DND-41 (cell line): ENCODE data around the gene HES3.

Source experiments
- EZH2 ChIP-seq: IDR thresholded peaks from 3 replicates; pipeline ENCODE4 v1.6.1; 2012; ENCODE audit warnings: borderline replicate concordance, low read depth, mild to moderate bottlenecking, moderate library complexity, low read length, inconsistent platforms; ENCODE audit not compliant: severe bottlenecking
- TF ChIP-seq, protein P1 (sequence below): IDR thresholded peaks from 2 replicates; pipeline ENCODE4 v1.5.1; 2012; ENCODE audit warnings: borderline replicate concordance, low read length, moderate library complexity, mild to moderate bottlenecking; ENCODE audit not compliant: poor library complexity, severe bottlenecking; ENCODE audit errors: extremely low read depth

DNA sequence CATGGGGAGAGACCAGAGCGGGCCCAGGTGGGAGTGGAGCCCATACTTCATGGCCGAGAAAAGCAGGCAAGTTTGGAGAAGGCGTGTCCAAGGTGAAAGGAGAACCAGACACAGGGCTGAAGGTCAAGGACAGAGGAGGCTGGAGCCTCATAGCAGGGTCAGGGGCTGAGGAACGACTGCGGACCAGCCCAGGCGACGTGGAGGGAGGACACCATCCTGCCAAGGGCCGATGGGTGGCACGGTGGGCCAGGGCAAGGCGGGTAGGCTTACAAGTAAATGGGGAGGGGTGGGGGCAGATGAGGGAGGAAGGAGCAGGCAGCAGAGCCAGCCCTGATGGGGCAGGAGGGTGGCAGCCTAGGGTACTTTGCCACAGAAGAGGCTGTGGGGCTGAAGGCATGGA is 35.1 kb downstream of the HES3 start:
- TF ChIP-seq, protein P1, sequence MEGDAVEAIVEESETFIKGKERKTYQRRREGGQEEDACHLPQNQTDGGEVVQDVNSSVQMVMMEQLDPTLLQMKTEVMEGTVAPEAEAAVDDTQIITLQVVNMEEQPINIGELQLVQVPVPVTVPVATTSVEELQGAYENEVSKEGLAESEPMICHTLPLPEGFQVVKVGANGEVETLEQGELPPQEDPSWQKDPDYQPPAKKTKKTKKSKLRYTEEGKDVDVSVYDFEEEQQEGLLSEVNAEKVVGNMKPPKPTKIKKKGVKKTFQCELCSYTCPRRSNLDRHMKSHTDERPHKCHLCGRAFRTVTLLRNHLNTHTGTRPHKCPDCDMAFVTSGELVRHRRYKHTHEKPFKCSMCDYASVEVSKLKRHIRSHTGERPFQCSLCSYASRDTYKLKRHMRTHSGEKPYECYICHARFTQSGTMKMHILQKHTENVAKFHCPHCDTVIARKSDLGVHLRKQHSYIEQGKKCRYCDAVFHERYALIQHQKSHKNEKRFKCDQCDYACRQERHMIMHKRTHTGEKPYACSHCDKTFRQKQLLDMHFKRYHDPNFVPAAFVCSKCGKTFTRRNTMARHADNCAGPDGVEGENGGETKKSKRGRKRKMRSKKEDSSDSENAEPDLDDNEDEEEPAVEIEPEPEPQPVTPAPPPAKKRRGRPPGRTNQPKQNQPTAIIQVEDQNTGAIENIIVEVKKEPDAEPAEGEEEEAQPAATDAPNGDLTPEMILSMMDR: no peak
- no peak for TF ChIP-seq EZH2
